Measurements from ENCODE around the gene GOLGA6L10. TPM values are rescaled to one million over a fixed set of nuclear protein-coding genes. Genes with fewer than 3 reads are reported as not detected.
"Not testable (repeated sequence)": the region's sequence is repeated elsewhere in the genome, so short reads cannot be mapped to it uniquely, and the experiment has no call there.

Gene GOLGA6L10
- polyA plus RNA-seq, 1 of the 3 experiments (the other 2 are of a cell fraction), result 0.10 TPM

GRCh38 chr15:82365692-82366323 lies 16.5 kb upstream of the GOLGA6L10 start:
- H4K20me1 ChIP-seq (ENCODE audit: insufficient read depth); DNase-seq; H3K4me2 ChIP-seq; H3F3A ChIP-seq (replicated peaks; ENCODE audit: insufficient read depth); H3K4me1 ChIP-seq (ENCODE audit: control insufficient read depth in 1 of 2, insufficient read depth in 2 of 2, low read depth in 1 of 2, low read length in 1 of 2); H3K27ac ChIP-seq (ENCODE audit: low read depth in 2 of 2, low read length in 1 of 2); H3K36me3 ChIP-seq (replicated peaks in 1 of 2; ENCODE audit: control insufficient read depth in 1 of 2, insufficient read depth in 2 of 2, low read length in 1 of 2); H3K27me3 ChIP-seq (ENCODE audit: insufficient read depth); H3K9me3 ChIP-seq; CTCF ChIA-PET; H3K4me3 ChIP-seq (ENCODE audit: low read depth in 2 of 2, low read length in 1 of 2); H2AFZ ChIP-seq (ENCODE audit: low read depth); H3K79me2 ChIP-seq (ENCODE audit: insufficient read depth); H3K9me2 ChIP-seq; H3K9ac ChIP-seq; POLR2A ChIA-PET: not testable (repeated sequence)
- TF ChIP-seq RAD21 (IDR thresholded peaks at IDR 0.05; ENCODE audit: low read length) (peak; percentile 38), SMC3 (IDR thresholded peaks at IDR 0.05; ENCODE audit: low read depth, low read length) (0 out of 2 replicates have a peak, but pooled peaks have one; percentile 5)
- 0% methylated on average over 3 of the region's 6 CpGs for WGBS (ENCODE audit: low lambda C conversion rate)

DNA sequence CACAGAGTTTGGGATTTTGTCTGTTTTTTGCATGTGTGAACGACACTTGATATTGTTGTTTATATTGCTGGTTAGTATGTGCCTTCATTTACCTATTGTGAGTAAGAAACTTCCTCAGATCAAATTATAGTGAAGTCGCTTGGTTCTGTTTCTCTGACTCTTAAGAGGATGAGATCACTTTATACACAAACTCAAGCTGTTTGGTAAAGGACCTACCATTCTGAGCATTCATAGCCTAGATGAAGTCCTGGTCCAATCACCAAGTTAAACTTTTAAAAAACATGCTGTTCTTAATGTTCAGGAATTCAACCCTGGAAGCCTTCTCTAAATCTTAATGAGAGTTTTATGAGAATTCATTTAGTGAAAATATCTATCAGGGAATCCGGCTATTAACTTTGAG lies 15.3 kb upstream of the GOLGA6L10 start:
- WGBS (ENCODE audit: low lambda C conversion rate), result 91% methylated on average over 1 of the region's 3 CpGs
- H3K79me2 ChIP-seq (ENCODE audit: insufficient read depth); POLR2A ChIA-PET; H4K20me1 ChIP-seq (ENCODE audit: insufficient read depth); DNase-seq; H3K27me3 ChIP-seq (ENCODE audit: insufficient read depth); H3K4me2 ChIP-seq; H3K36me3 ChIP-seq (replicated peaks in 1 of 2; ENCODE audit: control insufficient read depth in 1 of 2, insufficient read depth in 2 of 2, low read length in 1 of 2); H3K27ac ChIP-seq (ENCODE audit: low read depth in 2 of 2, low read length in 1 of 2); H3K9me2 ChIP-seq; CTCF ChIA-PET; H3K4me1 ChIP-seq (ENCODE audit: control insufficient read depth in 1 of 2, insufficient read depth in 2 of 2, low read depth in 1 of 2, low read length in 1 of 2); H3K4me3 ChIP-seq (ENCODE audit: low read depth in 2 of 2, low read length in 1 of 2); H3F3A ChIP-seq (replicated peaks; ENCODE audit: insufficient read depth); H3K9me3 ChIP-seq; H2AFZ ChIP-seq (ENCODE audit: low read depth); H3K9ac ChIP-seq: not testable (repeated sequence)

- no CpG with 5 or more reads among the region's 3 CpGs for WGBS (ENCODE audit: low lambda C conversion rate)
- H3K4me1 ChIP-seq (ENCODE audit: control insufficient read depth in 1 of 2, insufficient read depth in 2 of 2, low read depth in 1 of 2, low read length in 1 of 2); H3K27me3 ChIP-seq (ENCODE audit: insufficient read depth); H3K79me2 ChIP-seq (ENCODE audit: insufficient read depth); H3K4me2 ChIP-seq; H3K4me3 ChIP-seq (ENCODE audit: low read depth in 2 of 2, low read length in 1 of 2); H3K36me3 ChIP-seq (replicated peaks in 1 of 2; ENCODE audit: control insufficient read depth in 1 of 2, insufficient read depth in 2 of 2, low read length in 1 of 2); H3K9ac ChIP-seq; H3K27ac ChIP-seq (ENCODE audit: low read depth in 2 of 2, low read length in 1 of 2); H3F3A ChIP-seq (replicated peaks; ENCODE audit: insufficient read depth); DNase-seq; POLR2A ChIA-PET; H2AFZ ChIP-seq (ENCODE audit: low read depth); H3K9me3 ChIP-seq; H3K9me2 ChIP-seq; CTCF ChIA-PET; H4K20me1 ChIP-seq (ENCODE audit: insufficient read depth): not testable (repeated sequence)
Measured at GRCh38 chr15:82362790-82363189, 13.5 kb upstream of the GOLGA6L10 start.

GRCh38 chr15:82360618-82361017 lies 11.3 kb upstream of the GOLGA6L10 start:
- 100% methylated on average over 2 of the region's 7 CpGs for WGBS (ENCODE audit: low lambda C conversion rate)
- H3K9ac ChIP-seq, CTCF ChIA-PET: not testable (repeated sequence)

GRCh38 chr15:82355055-82355454 lies 5.8 kb upstream of the GOLGA6L10 start:
- WGBS (ENCODE audit: low lambda C conversion rate), result no CpG with 5 or more reads among the region's 48 CpGs
- H3K4me1 ChIP-seq (ENCODE audit: control insufficient read depth in 1 of 2, insufficient read depth in 2 of 2, low read depth in 1 of 2, low read length in 1 of 2); H3K36me3 ChIP-seq (replicated peaks in 1 of 2; ENCODE audit: control insufficient read depth in 1 of 2, insufficient read depth in 2 of 2, low read length in 1 of 2); H3K27ac ChIP-seq (ENCODE audit: low read depth in 2 of 2, low read length in 1 of 2); H3K4me2 ChIP-seq; H3K9me2 ChIP-seq; DNase-seq; H3K9ac ChIP-seq; H3K9me3 ChIP-seq; H3K79me2 ChIP-seq (ENCODE audit: insufficient read depth); H3K27me3 ChIP-seq (ENCODE audit: insufficient read depth); H2AFZ ChIP-seq (ENCODE audit: low read depth); H4K20me1 ChIP-seq (ENCODE audit: insufficient read depth); POLR2A ChIA-PET; H3K4me3 ChIP-seq (ENCODE audit: low read depth in 2 of 2, low read length in 1 of 2); H3F3A ChIP-seq (replicated peaks; ENCODE audit: insufficient read depth); CTCF ChIA-PET: not testable (repeated sequence)

More at GRCh38 chr15:82360618-82361017, 11.3 kb upstream of the GOLGA6L10 start:
- POLR2A ChIA-PET; H2AFZ ChIP-seq (ENCODE audit: low read depth); H3K27ac ChIP-seq (ENCODE audit: low read depth in 2 of 2, low read length in 1 of 2); H3K4me3 ChIP-seq (ENCODE audit: low read depth in 2 of 2, low read length in 1 of 2); H3F3A ChIP-seq (replicated peaks; ENCODE audit: insufficient read depth); DNase-seq; H3K79me2 ChIP-seq (ENCODE audit: insufficient read depth); H3K4me2 ChIP-seq; H3K9me2 ChIP-seq; H3K9me3 ChIP-seq; H3K4me1 ChIP-seq (ENCODE audit: control insufficient read depth in 1 of 2, insufficient read depth in 2 of 2, low read depth in 1 of 2, low read length in 1 of 2); H3K27me3 ChIP-seq (ENCODE audit: insufficient read depth); H3K36me3 ChIP-seq (replicated peaks in 1 of 2; ENCODE audit: control insufficient read depth in 1 of 2, insufficient read depth in 2 of 2, low read length in 1 of 2); H4K20me1 ChIP-seq (ENCODE audit: insufficient read depth): not testable (repeated sequence)

DNA sequence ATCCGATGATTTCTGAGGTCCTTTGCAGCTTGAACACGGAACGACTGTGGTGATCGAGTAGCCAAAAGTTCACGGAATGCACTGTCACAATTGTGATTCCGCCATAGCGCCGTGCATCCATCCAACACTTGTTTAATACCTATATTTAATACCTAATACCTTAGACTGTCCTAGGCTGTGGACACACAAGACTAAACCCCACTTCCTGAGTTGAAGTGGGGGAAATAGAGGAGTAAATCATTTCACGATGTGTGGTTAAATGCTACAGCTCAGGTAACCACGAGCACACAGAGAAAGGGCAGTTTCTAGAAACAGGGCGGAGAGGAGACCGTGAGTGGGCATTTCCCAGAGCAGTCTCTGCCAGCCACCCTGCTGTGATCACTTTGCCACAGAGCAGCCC lies 5.3 kb upstream of the GOLGA6L10 start:
- H2AFZ ChIP-seq (ENCODE audit: low read depth); H3K27ac ChIP-seq (ENCODE audit: low read depth in 2 of 2, low read length in 1 of 2); H4K20me1 ChIP-seq (ENCODE audit: insufficient read depth); H3K4me1 ChIP-seq (ENCODE audit: control insufficient read depth in 1 of 2, insufficient read depth in 2 of 2, low read depth in 1 of 2, low read length in 1 of 2); CTCF ChIA-PET; H3K27me3 ChIP-seq (ENCODE audit: insufficient read depth); H3K9me2 ChIP-seq; H3K79me2 ChIP-seq (ENCODE audit: insufficient read depth); H3K36me3 ChIP-seq (replicated peaks in 1 of 2; ENCODE audit: control insufficient read depth in 1 of 2, insufficient read depth in 2 of 2, low read length in 1 of 2); H3K4me3 ChIP-seq (ENCODE audit: low read depth in 2 of 2, low read length in 1 of 2); H3K4me2 ChIP-seq; POLR2A ChIA-PET; H3K9ac ChIP-seq; H3K9me3 ChIP-seq; DNase-seq; H3F3A ChIP-seq (replicated peaks; ENCODE audit: insufficient read depth): not testable (repeated sequence)
- WGBS (ENCODE audit: low lambda C conversion rate), result 3% methylated on average over 4 of the region's 12 CpGs

Measured in SK-N-SH (cell line).